B cell (primary cell): ENCODE data around the gene RHOA.

Experiments
- CTCF ChIP-seq: fragments of 200-600 bp; IDR thresholded peaks from one replicate; pipeline ENCODE4 v1.8.0; 2022; ENCODE audit warnings: antibody characterized with exemption, mild to moderate bottlenecking
- EZH2 ChIP-seq: IDR thresholded peaks from 2 replicates; pipeline ENCODE4 v1.6.1; 2012; ENCODE audit warnings: borderline replicate concordance, low read depth, mild to moderate bottlenecking, moderate library complexity, low read length; ENCODE audit not compliant: insufficient read depth, poor library complexity, severe bottlenecking

GRCh38 chr3:49413338-49413734, 1.6 kb upstream of the RHOA start:
- TF ChIP-seq CTCF (no peak), EZH2 (no peak)
